Ectodermal cell (in vitro differentiated cells): ENCODE data around the gene NFIL3.

Experiments
- H3K27ac ChIP-seq: 2 replicates; pipeline ENCODE4 v1.7.0; 2013; ENCODE audit warnings: mild to moderate bottlenecking, low read depth, low read length; ENCODE audit not compliant: insufficient read depth, poor library complexity, severe bottlenecking
- H3K27me3 ChIP-seq: 2 replicates; pipeline ENCODE4 v1.7.0; 2013; ENCODE audit warnings: mild to moderate bottlenecking, low read length; ENCODE audit not compliant: insufficient read depth, control insufficient read depth, poor library complexity, severe bottlenecking
- H3K36me3 ChIP-seq: one replicate; pipeline ENCODE4 v1.7.0; 2013; ENCODE audit warnings: low read length; ENCODE audit not compliant: control insufficient read depth, insufficient read depth
- H3K4me1 ChIP-seq: one replicate; pipeline ENCODE4 v1.7.0; 2013; ENCODE audit warnings: low read length; ENCODE audit not compliant: control insufficient read depth, insufficient read depth
- H3K4me3 ChIP-seq: 2 replicates; pipeline ENCODE4 v1.7.0; 2013; ENCODE audit warnings: low read depth, low read length, control low read depth; ENCODE audit not compliant: insufficient read depth
- H3K9me3 ChIP-seq: 2 replicates; pipeline ENCODE4 v1.7.0; 2013; ENCODE audit warnings: mild to moderate bottlenecking, low read length, moderate library complexity; ENCODE audit not compliant: control insufficient read depth
- WGBS, 2 experiments: methylation state at CpG; one replicate each; pipeline ENCODE4 v1.1.7; 2013; ENCODE audit warnings: missing lambda C conversion rate in 2 of 2; 5-methylcytosine and 5-hydroxymethylcytosine counted together

NFIL3 gene

DNA sequence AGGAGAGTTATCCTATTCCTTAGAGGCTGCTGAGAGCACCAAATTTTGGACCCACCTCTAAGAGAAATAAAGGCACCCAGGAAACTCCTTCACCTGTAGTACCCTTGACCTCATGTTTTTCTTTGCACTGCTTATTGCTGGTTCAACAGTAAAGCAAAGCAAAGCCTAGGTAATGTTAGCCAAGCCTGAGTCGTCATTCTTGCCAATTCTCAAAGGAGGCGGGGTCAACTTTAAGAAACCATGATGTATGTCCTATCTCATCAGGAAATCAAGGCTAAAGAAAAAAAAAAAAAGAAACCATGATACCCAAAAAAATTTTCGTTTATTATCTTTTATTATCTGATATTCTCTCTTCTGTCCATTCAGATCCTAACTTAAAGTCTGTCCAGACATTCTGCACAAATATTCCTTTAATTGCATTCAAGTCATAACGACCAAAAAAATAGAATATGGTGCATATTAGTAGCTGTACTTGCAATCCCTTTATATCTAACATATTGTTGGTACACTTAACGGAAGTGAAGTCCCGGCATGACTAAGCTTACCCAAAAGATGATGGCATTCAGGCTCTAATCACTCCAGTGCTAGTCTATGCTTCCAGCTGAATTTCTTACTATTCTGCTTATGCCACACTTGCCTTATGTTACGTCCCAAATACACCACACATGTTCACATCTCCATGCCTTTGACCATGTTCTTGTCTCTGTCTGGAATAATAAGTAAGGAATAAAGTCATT is 63.7 kb downstream of the NFIL3 start:
- Histone ChIP-seq H3K4me3 (no peak overlapping the region), H3K4me1 (no peaks in the 10 kb centered on the region), H3K36me3 (no peaks in the 10 kb centered on the region), H3K27me3 (no peaks in the 10 kb centered on the region), H3K9me3 (peaks cover 3% of the 10 kb centered on the region), H3K27ac (no peak overlapping the region)
- WGBS, 2 experiments: 78 to 86% methylated on average over 4 to 7 of the region's 7 CpGs

DNA sequence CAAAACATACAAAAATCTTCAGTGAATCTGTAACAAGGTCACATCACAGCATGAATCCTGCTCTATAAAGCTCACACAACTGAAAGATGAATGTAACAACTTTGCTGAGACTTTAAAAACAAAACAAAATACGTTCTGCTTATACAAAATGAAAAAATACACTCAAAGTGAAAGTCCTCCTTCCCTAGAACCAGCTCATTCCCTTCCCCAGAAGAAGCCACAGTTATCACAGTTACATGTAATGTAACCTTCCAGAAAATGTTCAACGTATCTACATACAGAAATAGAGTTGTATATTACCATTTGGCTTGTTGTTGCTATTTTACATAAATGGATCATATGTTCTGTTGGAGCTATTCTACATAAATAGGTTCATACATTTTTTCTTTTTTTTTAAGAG is 64.5 kb downstream of the NFIL3 start:
- Histone ChIP-seq H3K36me3 (no peaks in the 10 kb centered on the region), H3K4me3 (no peak overlapping the region), H3K4me1 (no peaks in the 10 kb centered on the region), H3K27me3 (no peaks in the 10 kb centered on the region), H3K9me3 (no peaks in the 10 kb centered on the region), H3K27ac (no peak overlapping the region)
- WGBS, 2 experiments: 83 to 95% methylated on average over 1 to 2 of the region's 2 CpGs
